ES-I3 (cell line): ENCODE data around the gene NBPF1.
A peak's percentile ranks its signal among the peaks of the same experiment; 100 is the strongest.
"Not testable (repeated sequence)": the region's sequence is repeated elsewhere in the genome, so short reads cannot be mapped to it uniquely, and the experiment has no call there.

Source experiments
- H3K36me3 ChIP-seq: 2 replicates; pipeline ENCODE4 v1.6.1; 2013; ENCODE audit warnings: mild to moderate bottlenecking, low read length, control low read depth, moderate library complexity; ENCODE audit not compliant: insufficient read depth
- H3K4me1 ChIP-seq: 2 replicates; pipeline ENCODE4 v1.6.1; 2013; ENCODE audit warnings: mild to moderate bottlenecking, control low read depth, low read length; ENCODE audit not compliant: insufficient read depth
- H3K9ac ChIP-seq: 2 replicates; pipeline ENCODE4 v1.6.1; 2013; ENCODE audit warnings: low read depth, mild to moderate bottlenecking, low read length, moderate library complexity
- H3K9me3 ChIP-seq: 2 replicates; pipeline ENCODE4 v1.6.1; 2013; ENCODE audit warnings: mild to moderate bottlenecking, low read length, moderate library complexity; ENCODE audit not compliant: control insufficient read depth, insufficient read depth

The NBPF1 gene

GRCh38 chr1:16644482-16645270 is 31.3 kb upstream of the NBPF1 start:
- H3K36me3 ChIP-seq, H3K4me1 ChIP-seq, H3K9me3 ChIP-seq: not testable (repeated sequence)
- peak overlapping the region; percentile 88 for H3K9ac ChIP-seq

- Histone ChIP-seq H3K36me3 (no peaks in the 10 kb centered on the region), H3K4me1 (peaks cover 6% of the 10 kb centered on the region), H3K9ac (peak overlapping the region; percentile 88), H3K9me3 (no peaks in the 10 kb centered on the region)
Measured at GRCh38 chr1:16644193-16644481, 30.8 kb upstream of the NBPF1 start.

DNA sequence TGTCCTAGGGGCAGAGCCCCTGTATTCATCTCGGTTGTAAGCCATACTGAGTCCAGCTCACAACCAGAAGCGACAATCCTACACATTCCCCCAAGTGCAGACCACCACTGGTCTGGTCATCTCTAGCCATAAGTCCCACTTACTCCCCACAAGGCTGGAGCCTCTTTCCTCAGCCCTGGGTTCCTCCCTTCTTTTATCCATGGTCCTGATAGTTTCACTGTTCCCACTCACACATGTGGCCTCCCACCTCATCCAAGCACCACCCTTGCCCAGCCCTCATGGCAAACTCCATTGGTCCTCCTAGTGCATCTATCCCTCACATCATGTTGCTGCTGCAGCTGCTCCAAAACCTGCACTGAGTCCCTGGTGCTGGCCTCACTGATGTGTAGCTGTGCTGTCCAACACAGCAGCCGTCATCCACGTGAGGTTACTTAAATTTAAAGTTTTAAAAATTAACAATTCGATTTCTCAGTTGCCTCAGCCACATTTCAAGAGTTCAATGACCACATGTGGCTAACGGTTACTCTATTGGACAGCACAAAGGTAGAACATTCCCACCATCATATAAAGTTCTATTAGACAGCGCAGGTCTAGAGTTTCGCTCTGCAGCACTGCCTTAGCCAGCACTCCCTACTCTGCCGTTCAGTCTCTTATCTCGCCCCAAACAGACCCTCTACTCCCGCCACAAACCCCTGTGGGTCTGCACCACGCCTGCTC is 30.3 kb upstream of the NBPF1 start:
- not testable (repeated sequence) for H3K9me3 ChIP-seq, H3K4me1 ChIP-seq, H3K36me3 ChIP-seq
- H3K9ac ChIP-seq, result peak overlapping the region; percentile 88

DNA sequence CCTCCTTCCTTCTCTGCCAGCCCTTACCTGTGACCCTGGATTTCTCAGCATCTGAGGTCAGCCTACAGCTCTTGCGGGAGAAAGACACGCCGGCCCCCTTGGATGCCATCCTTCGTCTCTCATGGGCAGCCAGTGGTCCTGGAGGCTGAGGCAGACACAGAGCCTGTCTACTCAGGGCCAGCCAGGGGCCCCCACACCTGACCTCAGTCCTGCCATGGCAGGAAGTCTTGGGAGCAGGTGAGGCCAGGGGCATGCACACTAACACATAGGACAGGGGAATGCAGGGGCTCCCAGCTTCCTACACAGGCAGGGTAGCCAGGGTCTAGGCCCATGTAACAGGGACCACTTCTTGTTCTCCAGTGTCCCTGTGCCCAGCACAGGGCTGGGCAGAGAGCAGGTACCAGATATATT is 29.6 kb upstream of the NBPF1 start:
- not testable (repeated sequence) for H3K9ac ChIP-seq, H3K9me3 ChIP-seq, H3K36me3 ChIP-seq, H3K4me1 ChIP-seq

DNA sequence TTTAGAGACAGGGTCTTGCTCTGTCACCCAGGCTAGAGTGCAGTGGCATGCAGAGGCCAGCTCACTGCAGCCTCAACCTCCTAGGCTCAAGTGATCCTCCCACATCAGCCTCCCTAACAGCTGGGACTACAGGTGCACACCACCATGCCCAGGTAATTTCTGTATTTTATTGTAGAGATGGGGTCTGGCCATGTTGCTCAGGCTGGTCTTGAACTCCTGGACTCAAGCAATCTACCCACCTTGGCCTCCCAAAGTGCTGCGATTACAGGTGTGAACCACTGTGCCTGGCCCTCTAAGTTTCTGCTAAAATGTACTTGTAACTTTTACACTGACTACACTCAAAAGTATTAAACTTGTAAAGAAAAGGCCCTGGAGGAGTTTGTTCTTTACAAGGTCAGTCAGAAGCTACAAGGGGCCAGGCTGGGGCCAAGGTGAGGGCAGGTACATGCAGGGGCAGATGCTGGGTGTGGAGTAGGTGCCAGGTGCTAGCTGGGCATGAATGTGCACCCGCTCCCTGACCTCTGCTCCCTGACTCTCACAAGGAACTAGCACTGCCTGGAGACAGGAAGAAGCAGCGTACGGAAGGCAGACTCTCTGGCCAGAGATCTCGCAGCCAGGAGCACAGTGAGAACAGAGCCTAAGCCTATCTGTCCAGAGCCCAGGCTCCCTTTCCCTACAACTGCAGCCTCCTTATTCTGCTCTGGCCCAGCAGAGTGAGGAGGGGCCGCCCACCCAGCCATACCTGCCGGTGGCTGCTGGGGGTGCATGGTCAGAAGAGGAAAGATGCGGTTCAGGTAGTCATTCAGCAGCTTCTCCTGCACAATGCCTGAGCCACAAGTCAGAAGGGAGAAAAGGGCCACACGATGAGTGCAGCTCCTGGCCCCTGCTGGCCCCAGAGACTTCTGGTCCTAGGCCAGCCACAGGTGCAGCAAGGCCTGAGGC is 28.9 kb upstream of the NBPF1 start:
- not testable (repeated sequence) for H3K36me3 ChIP-seq, H3K4me1 ChIP-seq, H3K9me3 ChIP-seq, H3K9ac ChIP-seq

DNA sequence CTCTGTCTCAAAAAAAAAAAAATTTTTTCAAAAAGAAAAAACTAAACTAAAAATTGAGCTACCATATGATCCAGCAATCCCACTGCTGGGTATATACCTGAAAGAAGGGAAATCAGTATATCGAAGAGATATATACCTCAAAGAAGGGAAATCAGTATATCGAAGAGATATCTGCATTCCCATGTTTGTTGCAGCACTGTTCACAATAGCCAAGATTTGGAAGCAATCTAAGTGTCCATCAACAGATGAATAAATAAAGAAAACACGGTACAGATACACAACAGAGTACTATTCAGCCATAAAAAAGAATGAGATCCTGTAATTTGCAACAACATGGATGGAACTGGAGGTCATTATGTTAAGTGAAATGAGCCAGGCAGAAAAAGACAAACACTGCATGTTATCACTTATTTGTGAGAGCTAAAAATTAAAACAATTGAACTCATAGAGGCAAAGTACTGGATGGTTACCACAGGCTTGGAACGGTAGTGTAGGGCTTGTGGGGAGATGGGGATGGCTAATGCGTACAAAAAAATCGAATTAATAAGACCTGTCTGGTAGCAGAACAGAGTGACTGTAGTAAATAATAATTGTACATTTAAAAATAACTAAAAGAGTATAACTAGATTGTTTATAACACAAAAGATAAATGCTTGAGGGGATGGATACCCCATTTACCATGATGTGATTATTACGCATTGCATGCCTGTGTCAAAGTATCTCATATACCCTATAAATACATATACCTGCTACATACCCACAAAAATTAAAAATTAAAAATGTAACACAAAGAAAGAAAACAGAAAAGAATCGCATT is 28.0 kb upstream of the NBPF1 start:
- H3K36me3 ChIP-seq, H3K4me1 ChIP-seq, H3K9me3 ChIP-seq, H3K9ac ChIP-seq: not testable (repeated sequence)

- H3K4me1 ChIP-seq, H3K36me3 ChIP-seq, H3K9me3 ChIP-seq, H3K9ac ChIP-seq: not testable (repeated sequence)
Measured at GRCh38 chr1:16639091-16640031, 26.0 kb upstream of the NBPF1 start.

DNA sequence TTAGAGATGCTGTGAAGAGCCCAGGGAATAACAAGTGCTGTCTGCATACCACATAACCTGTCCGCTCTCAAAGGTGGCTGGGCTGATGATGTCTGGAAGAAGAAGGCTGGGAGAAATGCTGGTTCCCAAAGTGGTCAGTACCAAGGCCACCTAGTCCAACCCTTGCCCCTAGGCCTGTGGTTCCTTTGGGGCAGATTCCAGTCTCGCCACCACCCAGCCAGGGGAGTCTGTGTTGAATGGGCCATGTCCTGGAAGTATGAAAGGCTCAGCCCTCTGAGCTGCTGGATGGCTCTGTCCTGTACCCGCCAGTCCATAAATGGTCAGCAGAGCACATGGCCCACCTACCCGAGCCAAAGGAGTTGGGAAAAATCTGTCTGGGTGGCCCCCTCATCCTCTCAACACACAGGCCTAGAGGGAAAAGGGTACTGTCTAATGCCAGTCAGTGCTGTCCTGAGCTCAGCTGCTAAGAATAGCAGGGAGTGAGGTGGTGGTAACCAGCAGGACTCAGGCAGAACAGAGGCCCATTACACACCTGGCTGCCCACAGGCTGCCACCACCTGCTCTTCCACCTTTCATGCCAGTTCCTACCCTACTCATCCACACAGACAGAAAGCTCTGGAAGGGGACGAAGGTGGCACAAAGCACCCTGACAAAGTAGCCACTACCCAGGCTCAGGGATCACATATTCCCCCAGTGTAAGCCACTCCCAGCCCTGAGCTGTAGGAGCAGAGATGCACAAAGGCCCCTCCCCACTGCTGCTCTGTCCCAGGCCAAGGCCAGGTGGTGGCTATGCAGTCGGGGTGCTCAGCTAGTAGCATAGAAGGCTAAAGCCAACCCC is 24.8 kb upstream of the NBPF1 start:
- not testable (repeated sequence) for H3K9ac ChIP-seq, H3K4me1 ChIP-seq, H3K36me3 ChIP-seq, H3K9me3 ChIP-seq

DNA sequence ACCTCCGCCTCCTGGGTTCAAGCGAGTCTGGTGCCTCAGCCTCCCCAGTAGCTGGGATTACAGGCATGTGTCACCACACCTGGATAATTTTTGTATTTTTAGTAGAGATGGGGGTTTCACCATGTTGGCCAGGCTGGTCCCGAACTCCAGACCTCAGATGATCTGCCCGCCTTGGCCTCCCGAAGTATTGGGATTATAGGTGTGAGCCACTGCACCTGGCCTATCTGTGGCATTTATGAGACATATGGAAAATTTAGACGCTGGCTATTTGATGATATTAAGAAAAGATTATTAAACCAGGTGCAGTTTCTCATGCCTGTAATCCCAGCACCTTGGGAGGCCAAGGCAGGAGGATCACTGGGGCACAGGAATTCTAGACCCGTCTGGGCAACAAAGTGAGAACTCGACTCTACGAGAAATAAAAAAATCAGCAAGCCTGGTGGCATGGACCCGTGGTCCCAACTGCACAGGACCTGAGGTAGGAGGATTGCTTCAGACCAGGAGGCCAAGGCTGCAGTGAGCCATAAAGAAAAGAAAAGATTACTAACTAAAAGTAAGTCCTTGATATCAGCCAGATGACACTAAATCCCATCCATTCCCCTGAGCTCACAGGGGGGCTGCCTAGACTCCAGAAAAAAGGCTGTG is 23.3 kb upstream of the NBPF1 start:
- not testable (repeated sequence) for H3K36me3 ChIP-seq, H3K9me3 ChIP-seq, H3K4me1 ChIP-seq, H3K9ac ChIP-seq

GRCh38 chr1:16635959-16636358 is 22.6 kb upstream of the NBPF1 start:
- H3K36me3 ChIP-seq, H3K9me3 ChIP-seq, H3K4me1 ChIP-seq, H3K9ac ChIP-seq: not testable (repeated sequence)

GRCh38 chr1:16633540-16634282 is 20.3 kb upstream of the NBPF1 start:
- not testable (repeated sequence) for H3K36me3 ChIP-seq, H3K9ac ChIP-seq

More at GRCh38 chr1:16633540-16634282, 20.3 kb upstream of the NBPF1 start:
- not testable (repeated sequence) for H3K4me1 ChIP-seq, H3K9me3 ChIP-seq
